Adipose tissue (tissue), 3 donors: ENCODE results near the gene SPEG. TPM values are rescaled to one million over a fixed set of nuclear protein-coding genes. Genes with fewer than 3 reads are reported as not detected.

ENCODE experiments used
- H3K27ac ChIP-seq: one replicate; pipeline ENCODE4 v1.5.1; 2013; ENCODE audit warnings: low read depth, low read length
- WGBS, 3 donors: extraction: QIAGEN DNeasy Blood & Tissue Kit; methylation state at CpG; one replicate each; pipeline ENCODE4 v1.1.7; 2013; 5-methylcytosine and 5-hydroxymethylcytosine counted together
- polyA plus RNA-seq, 3 donors: library from polyadenylated mRNA; stranded (reverse); fragments of 200-250 nt; gene quantifications; one replicate each; pipeline ENCODE4 v1.2.3, GENCODE V29; 2013
- donor health status: healthy with polysubstance abuse.
- donor health status: Bipolar disorder and iron deficiency.
- donor health status: healthy.

The SPEG gene
- polyA plus RNA-seq, 3 donors = 3.4 to 22.5 (median 6.8) TPM

GRCh38 chr2:219495531-219496122 lies 61.0 kb downstream of the SPEG start:
- 27 to 33% (median 28%) methylated on average over 14 of the region's 14 CpGs for WGBS, 3 donors
- no peak overlapping the region for H3K27ac ChIP-seq

- WGBS, 3 donors = 39 to 45% (median 39%) methylated on average over 19 to 20 of the region's 20 CpGs
- no peak overlapping the region for H3K27ac ChIP-seq
These were observed 61.7 kb downstream of the SPEG start for GRCh38 chr2:219496247-219496824.

GRCh38 chr2:219496825-219497494 lies 62.3 kb downstream of the SPEG start:
- H3K27ac ChIP-seq = no peak overlapping the region
- 9 to 21% (median 20%) methylated on average over 49 to 61 of the region's 61 CpGs for WGBS, 3 donors

- H3K27ac ChIP-seq = peak overlapping the region; percentile 73
- 1 to 4% (median 3%) methylated on average over 57 to 59 of the region's 59 CpGs for WGBS, 3 donors
These were observed 63.0 kb downstream of the SPEG start for GRCh38 chr2:219497495-219498279.

GRCh38 chr2:219498280-219499057 lies 63.8 kb downstream of the SPEG start, which contains the start of gene GMPPA:
GMPPA (plus strand) TSS chr2:219498891; CDS start chr2:219499976, 1,085 bp downstream.
- peak within 1 kb of the TSS; percentile 73 for H3K27ac ChIP-seq
- 0% methylated on average over 48 to 49 of the region's 49 CpGs for WGBS, 3 donors

GRCh38 chr2:219499058-219499307 lies 64.3 kb downstream of the SPEG start:
- no peak overlapping the region for H3K27ac ChIP-seq
- 0 to 2% (median 0%) methylated on average over 3 of the region's 3 CpGs for WGBS, 3 donors

GRCh38 chr2:219499555-219499954 lies 64.9 kb downstream of the SPEG start:
- no peak overlapping the region for H3K27ac ChIP-seq
- WGBS, 3 donors = 46 to 66% (median 57%) methylated on average over 1 of the region's 1 CpG

- no peak overlapping the region for H3K27ac ChIP-seq
- WGBS, 3 donors = 88 to 96% (median 92%) methylated on average over 2 of the region's 2 CpGs
These were observed 65.5 kb downstream of the SPEG start for GRCh38 chr2:219500135-219500534.

- 91 to 93% (median 91%) methylated on average over 14 of the region's 14 CpGs for WGBS, 3 donors
- H3K27ac ChIP-seq = no peak overlapping the region
These were observed 67.2 kb downstream of the SPEG start for GRCh38 chr2:219501849-219502248.

- no peak overlapping the region for H3K27ac ChIP-seq
These were observed 68.0 kb downstream of the SPEG start for GRCh38 chr2:219502618-219503017.

GRCh38 chr2:219505585-219505984 lies 70.9 kb downstream of the SPEG start:
- 87 to 90% (median 90%) methylated on average over 9 of the region's 9 CpGs for WGBS, 3 donors

GRCh38 chr2:219506153-219506801 lies 71.6 kb downstream of the SPEG start:
- WGBS, 3 donors = 85 to 89% (median 86%) methylated on average over 21 to 23 of the region's 23 CpGs
- H3K27ac ChIP-seq = no peak overlapping the region

More at GRCh38 chr2:219505585-219505984, 70.9 kb downstream of the SPEG start:
- H3K27ac ChIP-seq = no peak overlapping the region

- no peak overlapping the region for H3K27ac ChIP-seq
- 78 to 87% (median 85%) methylated on average over 17 of the region's 17 CpGs for WGBS, 3 donors
These were observed 72.3 kb downstream of the SPEG start for GRCh38 chr2:219506802-219507526.

- WGBS, 3 donors = 52 to 62% (median 58%) methylated on average over 8 of the region's 8 CpGs
- no peak overlapping the region for H3K27ac ChIP-seq
These were observed 73.2 kb downstream of the SPEG start for GRCh38 chr2:219507581-219508443.

- WGBS, 3 donors = 62 to 71% (median 64%) methylated on average over 4 of the region's 4 CpGs
- H3K27ac ChIP-seq = no peak overlapping the region
These were observed 73.7 kb downstream of the SPEG start for GRCh38 chr2:219508444-219508734.

- no peak overlapping the region for H3K27ac ChIP-seq
- 6 to 14% (median 10%) methylated on average over 10 to 14 of the region's 14 CpGs for WGBS, 3 donors
These were observed 74.5 kb downstream of the SPEG start for GRCh38 chr2:219508971-219509779.
